COLO829 (cell line): ENCODE data around the gene PELI2.

Source experiments
- DNase-seq: peaks from one replicate; pipeline ENCODE4 v3.0.0; 2012; ENCODE audit warnings: low spot score

PELI2 gene

GRCh38 chr14:56247495-56248200 lies 129.4 kb downstream of the PELI2 start:
- no peak for DNase-seq

GRCh38 chr14:56248442-56248841 lies 130.2 kb downstream of the PELI2 start:
- no peak for DNase-seq

GRCh38 chr14:56261046-56261445 lies 142.8 kb downstream of the PELI2 start:
- DNase-seq = no peak

GRCh38 chr14:56262530-56262929 lies 144.3 kb downstream of the PELI2 start:
- DNase-seq = no peak

DNA sequence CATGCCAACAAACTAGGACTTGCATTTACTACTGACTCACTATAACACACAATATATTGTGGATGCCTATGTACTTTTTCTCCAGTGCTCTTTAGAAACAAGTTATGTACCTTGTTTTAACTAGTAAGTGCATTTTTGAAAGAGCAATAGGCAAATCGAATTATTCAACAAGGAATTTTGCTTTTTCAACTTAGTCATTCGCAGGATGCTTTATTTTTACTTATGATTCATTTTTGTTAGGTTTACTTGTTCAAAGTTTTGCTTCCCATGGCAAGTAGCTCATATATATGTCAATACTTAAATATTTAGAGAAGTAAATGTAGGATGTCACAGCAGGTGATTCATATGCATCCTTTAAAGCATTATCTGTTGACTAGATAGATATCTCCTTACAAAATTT lies 149.8 kb downstream of the PELI2 start:
- no peak for DNase-seq

GRCh38 chr14:56268673-56269072 lies 150.5 kb downstream of the PELI2 start:
- no peak for DNase-seq

DNA sequence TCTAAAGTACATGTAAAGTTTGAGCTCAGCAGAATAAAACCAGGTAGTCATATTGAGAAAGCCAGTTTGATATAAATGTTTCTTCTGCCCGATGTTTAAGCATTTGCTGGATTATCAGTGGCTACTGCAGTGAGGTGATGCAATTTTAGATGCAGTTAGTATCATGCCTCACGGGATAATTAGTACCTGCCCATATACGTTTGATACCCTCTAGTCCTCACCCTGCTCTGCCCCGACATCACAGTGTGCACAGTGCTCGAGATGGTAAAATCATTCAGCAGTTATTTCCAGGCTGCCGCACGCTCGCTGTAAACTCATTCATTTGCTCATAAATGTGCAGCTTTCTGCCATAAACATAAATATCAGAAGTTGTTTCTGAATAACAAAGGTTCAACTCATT lies 152.7 kb downstream of the PELI2 start:
- no peak for DNase-seq

GRCh38 chr14:56271970-56272369 lies 153.8 kb downstream of the PELI2 start:
- DNase-seq = no peak

DNA sequence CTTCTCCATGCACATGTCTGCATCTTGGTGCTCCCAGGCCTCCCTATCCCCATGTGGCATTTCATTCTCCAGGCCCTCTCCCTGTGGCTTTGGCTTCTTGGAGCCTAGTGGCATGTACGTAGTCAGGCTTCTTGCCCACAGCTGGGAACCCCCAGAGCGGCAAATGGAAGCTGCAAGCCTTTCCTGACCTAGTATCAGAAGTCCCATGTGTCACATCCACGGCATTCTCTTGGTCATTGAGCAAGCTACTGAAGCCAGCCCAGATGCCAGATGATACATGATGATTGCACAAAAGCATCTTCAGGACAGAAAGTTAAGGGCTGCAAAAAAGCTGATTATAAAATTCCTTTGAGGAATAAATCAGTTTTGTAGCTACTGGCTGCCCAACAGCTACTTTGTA lies 154.9 kb downstream of the PELI2 start:
- no peak for DNase-seq

DNA sequence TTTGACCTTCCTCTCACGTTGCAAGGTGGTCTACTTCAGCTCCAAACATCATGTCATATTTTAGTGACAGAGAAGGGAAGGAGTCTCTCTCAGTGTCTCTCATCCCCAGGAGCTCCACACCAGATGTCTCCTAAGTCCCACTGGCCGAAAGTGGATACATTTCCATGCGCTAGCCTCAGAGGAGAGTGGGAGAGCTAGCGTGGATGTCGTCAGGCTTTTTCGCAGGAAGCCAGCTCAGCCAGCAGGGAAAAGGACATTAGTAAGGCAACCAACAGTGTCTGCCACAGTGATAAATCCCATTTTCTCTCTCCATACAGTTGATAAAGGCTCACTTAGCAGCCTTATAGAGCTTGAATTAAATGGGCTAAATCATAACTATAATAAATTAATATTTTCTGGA lies 155.7 kb downstream of the PELI2 start:
- no peak for DNase-seq

DNA sequence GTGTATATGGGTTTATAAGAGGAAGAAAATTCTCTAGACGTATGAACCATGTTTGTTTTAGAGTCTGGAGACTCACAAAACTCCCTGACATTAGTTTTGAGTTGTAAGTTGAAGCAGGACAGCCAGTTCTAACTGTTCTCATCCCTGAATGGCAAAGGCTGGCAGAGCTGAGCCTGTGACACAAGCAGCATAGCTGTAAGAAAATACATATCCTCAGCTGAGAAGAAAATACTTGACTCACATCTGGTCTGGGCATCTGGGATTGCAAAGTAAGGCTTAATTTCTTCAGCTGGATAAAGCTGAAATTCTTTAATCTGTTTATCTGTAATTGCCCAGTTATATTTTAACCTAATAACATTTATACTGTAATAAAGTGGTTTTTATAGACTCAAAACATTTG lies 156.3 kb downstream of the PELI2 start:
- DNase-seq = no peak

GRCh38 chr14:56276108-56276507 lies 157.9 kb downstream of the PELI2 start:
- DNase-seq = no peak

DNA sequence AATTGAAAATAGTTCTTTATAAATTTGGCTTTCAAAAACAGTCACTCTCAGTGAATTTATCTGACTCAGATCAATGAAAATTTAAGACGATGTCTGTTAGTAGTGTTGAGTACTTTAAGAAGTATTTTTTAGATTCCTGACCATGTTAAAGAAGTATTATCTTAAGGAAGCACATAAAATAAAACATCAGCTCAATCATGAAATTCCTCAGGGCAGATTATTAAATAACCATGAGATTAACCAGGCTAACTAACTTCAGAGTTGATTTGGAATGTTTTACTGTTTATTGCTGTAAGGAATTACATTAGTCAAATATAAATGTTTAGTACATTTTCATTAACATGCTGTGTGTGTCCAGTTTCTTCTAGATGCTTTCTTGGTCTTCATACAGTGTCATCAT lies 160.2 kb downstream of the PELI2 start:
- no peak for DNase-seq

DNA sequence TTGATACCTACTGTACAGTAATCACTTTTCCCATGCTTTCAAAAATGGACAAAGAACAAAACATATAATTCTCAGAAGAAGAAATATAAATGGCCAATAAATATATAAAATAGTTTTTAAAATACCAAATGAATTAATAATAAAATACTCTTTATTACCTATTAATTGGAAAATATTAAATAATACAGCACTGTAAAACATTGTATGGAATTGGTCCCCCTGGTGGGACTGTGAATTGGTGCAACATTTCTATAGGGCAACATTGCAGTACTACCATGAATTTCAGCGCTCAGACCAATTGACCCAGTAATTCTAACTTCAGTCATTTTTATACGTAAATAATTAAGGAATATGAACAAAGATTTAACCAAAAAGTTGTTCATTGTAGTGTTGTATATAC lies 162.6 kb downstream of the PELI2 start:
- DNase-seq = no peak

DNA sequence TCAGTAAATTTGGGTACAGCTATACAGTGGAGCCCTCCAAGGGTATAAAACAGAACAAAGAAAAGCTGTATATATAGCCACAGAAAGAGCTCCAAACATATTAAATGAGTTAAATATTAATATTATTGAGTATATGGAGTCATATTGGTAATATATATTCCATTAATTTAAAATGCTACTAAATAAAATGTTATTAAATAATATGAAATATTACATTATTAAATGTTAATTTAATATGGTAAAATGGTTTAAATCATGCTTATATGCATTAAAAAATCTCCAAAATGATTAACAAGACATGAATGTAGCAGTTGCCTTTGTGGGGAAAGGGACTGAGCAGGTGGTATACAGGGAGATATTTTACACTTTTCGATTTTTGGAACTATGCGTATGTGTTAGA lies 164.0 kb downstream of the PELI2 start:
- DNase-seq = no peak

DNA sequence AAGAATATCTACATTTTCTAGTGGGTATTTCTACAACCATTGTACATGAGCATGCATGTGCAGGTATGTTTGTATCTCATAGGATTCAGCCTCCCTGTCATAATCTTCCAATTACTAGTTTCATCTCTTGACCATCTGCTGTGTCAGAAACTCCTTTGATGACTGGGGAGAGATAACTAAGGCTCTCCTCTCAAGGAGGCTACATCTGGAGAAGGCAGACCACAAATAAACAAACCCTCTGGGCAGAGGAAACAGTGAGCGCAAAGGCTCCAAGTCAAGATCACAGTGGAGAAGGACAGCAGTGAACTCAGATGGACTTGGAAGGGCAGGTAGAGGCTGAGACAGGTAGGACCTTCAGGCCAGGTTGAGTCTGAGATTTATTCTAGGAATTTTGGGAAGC lies 166.4 kb downstream of the PELI2 start:
- no peak for DNase-seq

DNA sequence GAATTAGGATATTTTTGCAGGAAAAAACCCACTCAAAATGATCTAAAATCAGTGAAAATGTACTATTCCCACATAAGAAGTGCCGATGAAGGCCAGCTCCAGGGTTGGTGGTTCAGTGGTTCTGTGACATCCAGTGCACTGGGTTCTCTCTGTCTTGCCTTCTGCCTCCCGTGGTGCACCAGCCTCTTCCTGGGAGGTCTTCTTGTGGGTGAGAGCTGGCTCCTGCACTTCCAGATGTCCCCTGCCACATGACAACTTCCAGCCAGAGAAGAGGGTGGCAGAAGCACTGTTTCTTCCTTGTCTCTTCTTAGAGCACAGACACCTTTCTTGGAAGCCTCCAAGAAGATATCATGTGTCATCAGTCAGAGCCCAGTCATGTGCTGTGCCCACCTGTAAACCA lies 170.9 kb downstream of the PELI2 start:
- no peak for DNase-seq

GRCh38 chr14:56290195-56290594 lies 172.0 kb downstream of the PELI2 start:
- DNase-seq = no peak

DNA sequence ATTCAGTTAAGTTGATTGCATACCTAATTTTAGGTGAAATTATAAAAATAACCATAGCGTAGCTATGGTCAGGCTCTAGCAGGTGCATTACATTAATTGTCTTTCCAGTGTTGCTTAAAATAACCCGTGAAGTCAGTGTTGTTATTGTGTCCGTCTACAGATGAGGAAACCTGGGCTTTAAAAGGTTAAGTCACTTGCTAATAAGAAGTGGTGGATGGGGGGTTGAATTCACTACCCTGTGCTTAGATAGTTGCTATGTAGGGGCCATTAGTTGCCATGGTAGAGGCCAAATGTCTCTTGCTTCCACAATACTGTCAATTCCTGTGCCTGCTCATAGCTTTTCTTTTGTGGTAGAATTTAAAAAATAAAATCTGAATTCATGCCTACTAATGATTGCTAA lies 174.8 kb downstream of the PELI2 start:
- no peak for DNase-seq

GRCh38 chr14:56293506-56293905 lies 175.3 kb downstream of the PELI2 start:
- DNase-seq = no peak

DNA sequence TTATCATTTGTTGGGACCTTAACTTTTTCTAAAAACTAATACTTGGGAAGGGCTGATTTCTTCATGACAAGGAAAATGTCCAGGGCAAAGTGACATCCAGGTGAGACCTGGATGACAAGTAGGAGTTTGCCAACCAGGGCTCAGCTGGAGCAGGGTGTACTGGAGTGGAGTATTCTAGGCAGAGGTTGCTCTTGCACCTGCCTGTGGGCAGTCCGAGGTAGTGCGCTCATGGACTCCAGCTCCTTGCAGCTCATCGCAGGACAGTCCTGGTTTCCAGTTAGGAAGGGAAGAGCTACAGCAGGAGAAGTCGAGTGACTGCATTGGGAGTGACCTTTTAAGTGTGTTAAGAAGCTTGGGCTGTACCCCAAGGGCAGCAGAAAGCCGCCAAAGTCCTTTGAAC lies 175.9 kb downstream of the PELI2 start:
- no peak for DNase-seq

GRCh38 chr14:56295743-56296142 lies 177.5 kb downstream of the PELI2 start:
- DNase-seq = no peak

GRCh38 chr14:56297449-56297848 lies 179.2 kb downstream of the PELI2 start:
- no peak for DNase-seq

DNA sequence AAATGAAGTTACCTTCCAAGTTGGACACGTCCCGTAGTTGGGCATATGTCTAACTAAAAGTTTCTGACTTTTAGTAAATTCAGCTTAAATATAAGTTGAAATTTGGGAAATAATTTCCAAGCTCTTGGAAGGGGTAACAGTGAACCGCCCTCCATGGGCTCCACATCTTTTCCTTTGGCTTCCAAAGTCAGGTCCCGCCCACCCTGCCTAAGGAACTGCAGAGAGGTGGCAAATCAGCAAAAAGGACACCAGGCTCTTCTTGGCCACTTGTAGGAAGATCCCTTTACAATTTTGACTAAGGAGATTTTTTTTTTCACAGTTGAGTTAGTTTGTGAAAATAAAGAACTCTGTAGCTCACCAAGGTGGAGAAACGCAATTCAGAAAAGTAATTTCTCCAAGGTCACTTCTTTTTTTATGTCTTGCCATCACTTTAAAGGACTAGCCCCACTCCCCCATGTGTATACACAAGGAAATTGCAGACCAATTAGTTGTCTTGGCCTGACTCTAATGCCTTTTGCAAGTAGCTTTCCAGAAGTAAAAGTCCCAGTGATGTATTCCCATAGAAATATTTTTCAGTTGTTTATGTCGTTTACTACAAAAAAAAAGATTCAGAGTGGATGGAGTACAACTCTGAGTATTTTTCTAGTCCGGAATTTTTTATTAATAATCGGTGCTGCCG lies 181.2 kb downstream of the PELI2 start:
- DNase-seq = no peak
